Measurements from ENCODE around the gene L1TD1.

- no peak for TF ChIP-seq CTCF (IDR thresholded peaks at IDR 0.05; ENCODE audit: poor library complexity, severe bottlenecking)
- no peak for TF ChIP-seq EP300 (conservative IDR thresholded peaks at IDR 0.05; ENCODE audit: poor library complexity, severe bottlenecking)
These were observed 64.9 kb downstream of the L1TD1 start for GRCh38 chr1:62259551-62259950.

Data from neural cell (in vitro differentiated cells).